ENCODE results near the gene TRPM4.
"Not testable (repeated sequence)": the region's sequence is repeated elsewhere in the genome, so short reads cannot be mapped to it uniquely, and the experiment has no call there.

The TRPM4 gene

GRCh38 chr19:49119411-49120324 is 37.9 kb upstream of the TRPM4 start, which contains the start of gene PPFIA3:
TSS of gene PPFIA3 (plus strand) at chr19:49119544. CDS start at chr19:49127874, 8,330 bp downstream.
- DNase-seq (no peak), ATAC-seq (replicated peaks) (no peak)
- peaks cover 31 to 49% of the 10 kb centered on the region in 2 donors for H3K4me1 Mint-ChIP-seq
- H3K27ac Mint-ChIP-seq, result peak within 1 kb of the TSS; percentile 95
- peak within 1 kb of the TSS; percentile 87 to 92 for H3K4me3 Mint-ChIP-seq
- no peaks in the 10 kb centered on the region for H3K9me3 Mint-ChIP-seq
- H3K27me3 Mint-ChIP-seq, result peaks cover 13 to 21% of the 10 kb centered on the region in 2 donors
- peaks cover 9 to 13% of the 10 kb centered on the region in 2 donors for H3K36me3 Mint-ChIP-seq

- ATAC-seq (replicated peaks) (no peak), DNase-seq (no peak)
- peaks cover 27 to 45% of the 10 kb centered on the region in 2 donors for H3K4me1 Mint-ChIP-seq
- peaks cover 13 to 21% of the 10 kb centered on the region in 2 donors for H3K27me3 Mint-ChIP-seq
- H3K36me3 Mint-ChIP-seq, result peaks cover 9 to 13% of the 10 kb centered on the region in 2 donors
- peak overlapping the region; percentile 63 to 87 for H3K4me3 Mint-ChIP-seq
- H3K9me3 Mint-ChIP-seq, result no peaks in the 10 kb centered on the region
- peak overlapping the region; percentile 7 for H3K27ac Mint-ChIP-seq
These were observed 37.3 kb upstream of the TRPM4 start for GRCh38 chr19:49120325-49120683.

- no peak for ATAC-seq (replicated peaks)
- Mint-ChIP-seq H3K9me3 (no peaks in the 10 kb centered on the region), H3K4me3 (peak overlapping the region; percentile 63 to 87), H3K27me3 (peaks cover 13 to 21% of the 10 kb centered on the region in 2 donors), H3K4me1 (peaks cover 27 to 42% of the 10 kb centered on the region in 2 donors), H3K36me3 (peaks cover 9 to 13% of the 10 kb centered on the region in 2 donors), H3K27ac (peak overlapping the region; percentile 7)
- DNase-seq, result no peak
These were observed 36.7 kb upstream of the TRPM4 start for GRCh38 chr19:49120868-49121267.

GRCh38 chr19:49121841-49122240 is 35.8 kb upstream of the TRPM4 start:
- Mint-ChIP-seq H3K27me3 (peaks cover 13 to 21% of the 10 kb centered on the region in 2 donors), H3K4me1 (peaks cover 21 to 32% of the 10 kb centered on the region in 2 donors)
- ATAC-seq (replicated peaks); H3K27ac Mint-ChIP-seq; DNase-seq; H3K36me3 Mint-ChIP-seq; H3K4me3 Mint-ChIP-seq; H3K9me3 Mint-ChIP-seq: not testable (repeated sequence)

GRCh38 chr19:49123285-49123684 is 34.3 kb upstream of the TRPM4 start:
- peaks cover 13 to 21% of the 10 kb centered on the region in 2 donors for H3K27me3 Mint-ChIP-seq
- not testable (repeated sequence) for H3K4me3 Mint-ChIP-seq, DNase-seq

GRCh38 chr19:49125025-49125731 is 32.4 kb upstream of the TRPM4 start:
- H3K27me3 Mint-ChIP-seq, result peaks cover 16 to 24% of the 10 kb centered on the region in 2 donors
- H3K9me3 Mint-ChIP-seq, result peaks cover 3 to 6% of the 10 kb centered on the region in 2 donors
- DNase-seq (no peak), ATAC-seq (replicated peaks) (no peak)
- H3K4me3 Mint-ChIP-seq, result no peak overlapping the region
- H3K4me1 Mint-ChIP-seq, result peaks cover 19 to 25% of the 10 kb centered on the region in 2 donors
- no peak overlapping the region for H3K27ac Mint-ChIP-seq
- peaks cover under 1 to 12% of the 10 kb centered on the region in 2 donors for H3K36me3 Mint-ChIP-seq

More at GRCh38 chr19:49123285-49123684, 34.3 kb upstream of the TRPM4 start:
- peaks cover 14 to 27% of the 10 kb centered on the region in 2 donors for H3K4me1 Mint-ChIP-seq
- H3K27ac Mint-ChIP-seq; ATAC-seq (replicated peaks); H3K36me3 Mint-ChIP-seq; H3K9me3 Mint-ChIP-seq: not testable (repeated sequence)

GRCh38 chr19:49126575-49126974 is 31.0 kb upstream of the TRPM4 start:
- Mint-ChIP-seq H3K4me1 (peaks cover 13 to 16% of the 10 kb centered on the region in 2 donors), H3K4me3 (no peak overlapping the region), H3K27ac (no peak overlapping the region), H3K27me3 (peaks cover 6 to 16% of the 10 kb centered on the region in 2 donors), H3K36me3 (peaks cover 2 to 12% of the 10 kb centered on the region in 2 donors), H3K9me3 (peaks cover 3 to 6% of the 10 kb centered on the region in 2 donors)
- no peak for DNase-seq
- no peak for ATAC-seq (replicated peaks)

- peaks cover 4 to 14% of the 10 kb centered on the region in 2 donors for H3K27me3 Mint-ChIP-seq
- peaks cover 2 to 12% of the 10 kb centered on the region in 2 donors for H3K36me3 Mint-ChIP-seq
- DNase-seq; ATAC-seq (replicated peaks); H3K27ac Mint-ChIP-seq; H3K9me3 Mint-ChIP-seq: not testable (repeated sequence)
- H3K4me3 Mint-ChIP-seq, result peak overlapping the region in 1 of 2 donors; percentile 4
- peaks cover 13 to 16% of the 10 kb centered on the region in 2 donors for H3K4me1 Mint-ChIP-seq
These were observed 30.4 kb upstream of the TRPM4 start for GRCh38 chr19:49127225-49127624.

GRCh38 chr19:49127674-49128544 is 29.7 kb upstream of the TRPM4 start:
- Mint-ChIP-seq H3K27ac (peak overlapping the region; percentile 88), H3K4me1 (peaks cover 15 to 20% of the 10 kb centered on the region in 2 donors), H3K4me3 (peak overlapping the region; percentile 93 to 95), H3K27me3 (peaks cover 4 to 11% of the 10 kb centered on the region in 2 donors), H3K9me3 (peaks cover 3 to 6% of the 10 kb centered on the region in 2 donors), H3K36me3 (peaks cover 5 to 16% of the 10 kb centered on the region in 2 donors)
- ATAC-seq (replicated peaks), result peak; percentile 92 to 97
- DNase-seq, result peak; percentile 93

- Mint-ChIP-seq H3K4me1 (peaks cover 22 to 27% of the 10 kb centered on the region in 2 donors), H3K9me3 (peaks cover 5 to 6% of the 10 kb centered on the region in 2 donors), H3K27ac (no peak overlapping the region), H3K27me3 (peaks cover 12 to 17% of the 10 kb centered on the region in 2 donors), H3K36me3 (peaks cover 9 to 22% of the 10 kb centered on the region in 2 donors), H3K4me3 (peak overlapping the region; percentile 93 to 95)
- DNase-seq (no peak), ATAC-seq (replicated peaks) (no peak)
These were observed 28.9 kb upstream of the TRPM4 start for GRCh38 chr19:49128545-49129237.

GRCh38 chr19:49129238-49129583 is 28.4 kb upstream of the TRPM4 start:
- Mint-ChIP-seq H3K36me3 (peaks cover 11 to 25% of the 10 kb centered on the region in 2 donors), H3K27ac (peak overlapping the region; percentile 54), H3K27me3 (peaks cover 17 to 21% of the 10 kb centered on the region in 2 donors), H3K9me3 (peaks cover 6 to 7% of the 10 kb centered on the region in 2 donors), H3K4me1 (peaks cover 23 to 33% of the 10 kb centered on the region in 2 donors), H3K4me3 (peak overlapping the region in 1 of 2 donors; percentile 95)
- no peak for DNase-seq
- no peak for ATAC-seq (replicated peaks)

- Mint-ChIP-seq H3K36me3 (peaks cover 14 to 33% of the 10 kb centered on the region in 2 donors), H3K4me3 (no peak overlapping the region), H3K27me3 (peaks cover 28 to 29% of the 10 kb centered on the region in 2 donors), H3K27ac (no peak overlapping the region), H3K4me1 (peaks cover 26 to 41% of the 10 kb centered on the region in 2 donors), H3K9me3 (peaks cover 6 to 7% of the 10 kb centered on the region in 2 donors)
- no peak for ATAC-seq (replicated peaks)
- no peak for DNase-seq
These were observed 27.3 kb upstream of the TRPM4 start for GRCh38 chr19:49130325-49130724.
